ENCODE measurements around the gene PPP1R9A.

The PPP1R9A gene

DNA sequence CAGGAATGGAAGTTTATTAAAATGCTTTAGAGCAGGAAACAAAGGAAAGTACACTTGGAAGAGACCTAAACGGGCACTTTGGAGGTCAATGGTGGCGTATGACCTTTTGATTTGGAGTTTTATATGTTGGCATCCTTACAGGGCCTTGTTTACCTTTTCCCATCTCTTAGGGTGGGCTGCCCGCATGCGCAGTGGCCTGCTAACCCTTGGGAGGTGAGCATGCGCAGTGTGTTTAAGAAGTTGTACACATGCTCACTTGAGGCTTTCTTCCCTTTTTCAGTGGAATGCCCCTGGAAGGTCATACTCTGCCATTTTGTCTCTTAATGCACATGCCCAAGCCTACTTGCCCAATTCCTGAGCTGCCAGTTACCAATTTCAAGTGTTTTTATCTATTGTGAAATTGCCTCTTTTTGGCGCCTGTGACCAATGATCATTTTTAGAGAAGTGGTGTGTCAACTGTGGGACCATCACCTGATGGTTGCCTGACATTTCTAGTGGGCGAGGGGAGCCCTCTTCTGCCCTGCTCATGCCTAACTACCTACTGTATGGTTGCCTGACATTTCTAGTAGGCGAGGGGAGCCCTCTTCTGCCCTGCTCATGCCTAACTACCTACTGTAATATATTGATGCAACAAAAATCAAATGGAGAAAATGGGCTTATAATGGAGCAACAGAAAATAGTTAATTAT, 138.0 kb downstream of the PPP1R9A start:
- DNase-seq, result no peak

DNA sequence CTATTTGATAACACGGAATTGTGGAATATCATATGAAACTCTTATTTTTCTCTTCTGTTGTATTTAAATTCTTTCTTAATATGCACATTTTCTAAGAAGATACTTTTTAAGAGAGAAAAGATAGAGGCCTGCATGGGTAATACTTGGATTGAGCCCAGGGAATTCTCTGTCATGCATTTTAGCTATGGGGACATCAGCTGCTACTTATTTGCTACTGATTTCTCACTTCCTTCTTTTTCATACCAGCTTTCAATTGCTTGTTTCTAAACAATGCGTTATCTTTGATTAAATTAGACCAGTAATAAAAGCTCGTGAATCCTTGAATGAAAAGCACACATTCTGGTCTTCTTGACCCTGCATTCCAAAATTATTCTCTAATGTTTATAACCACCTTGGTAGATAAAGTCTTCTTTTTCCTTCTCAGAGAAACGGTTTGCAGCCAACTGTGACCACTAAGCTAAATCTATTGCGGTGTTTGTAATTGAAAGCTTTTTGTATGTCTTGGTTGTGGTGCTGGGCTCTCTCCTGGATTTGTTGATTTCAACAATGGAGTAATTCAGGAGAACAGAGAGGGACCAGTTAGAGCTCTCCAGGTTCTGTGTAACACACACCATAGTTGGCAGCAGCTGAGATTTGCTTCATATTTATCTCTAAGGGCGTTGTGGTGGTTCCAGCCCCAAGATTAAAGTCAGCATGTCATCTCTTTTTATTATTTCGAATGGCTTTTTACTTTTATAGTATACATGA, 139.3 kb downstream of the PPP1R9A start:
- DNase-seq, result no peak

DNA sequence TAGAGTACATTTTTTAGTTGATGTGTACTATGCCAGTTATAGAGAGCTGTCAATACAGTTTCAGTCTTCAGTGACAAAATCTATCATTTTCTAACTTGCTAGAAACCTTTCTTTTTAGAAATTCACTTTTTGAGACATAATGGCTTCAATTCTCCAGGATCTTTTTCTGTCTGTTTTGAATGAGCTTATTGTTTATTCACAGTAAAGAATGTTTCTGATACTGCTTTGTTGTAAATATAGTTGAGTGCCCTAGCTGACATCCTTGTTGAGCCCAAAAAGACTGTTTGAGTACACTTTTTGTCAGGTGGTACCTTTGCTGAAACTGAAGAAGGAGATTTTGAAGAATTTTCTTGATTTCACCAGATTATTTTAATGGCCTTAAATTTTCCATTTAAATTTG, 139.9 kb downstream of the PPP1R9A start:
- no peak for DNase-seq

DNA sequence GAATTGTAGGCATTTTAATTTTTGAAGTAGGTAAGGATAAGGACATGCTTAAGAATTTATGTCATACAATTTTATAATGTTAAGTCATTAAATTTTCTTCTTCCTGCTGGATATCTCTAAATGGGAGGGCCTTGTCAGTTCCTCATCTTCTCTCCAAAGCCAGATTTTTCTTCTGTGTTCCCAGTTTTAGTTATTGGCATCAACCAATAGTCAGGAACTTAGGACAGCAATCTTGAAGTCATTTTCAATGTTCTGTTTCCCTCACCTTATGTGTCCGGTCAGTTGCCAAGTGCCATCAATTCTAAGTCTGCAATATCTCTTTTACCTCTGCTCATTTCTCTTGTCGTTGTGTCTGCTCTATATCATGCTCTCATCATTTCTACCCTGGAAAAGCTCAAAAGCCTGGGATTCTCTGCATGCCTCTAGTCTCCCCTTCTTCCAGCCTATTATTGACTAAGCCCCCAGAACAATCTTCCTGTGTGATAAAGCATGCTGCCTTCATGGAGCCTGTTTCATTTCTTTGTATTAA, 145.2 kb downstream of the PPP1R9A start:
- DNase-seq, result no peak

DNA sequence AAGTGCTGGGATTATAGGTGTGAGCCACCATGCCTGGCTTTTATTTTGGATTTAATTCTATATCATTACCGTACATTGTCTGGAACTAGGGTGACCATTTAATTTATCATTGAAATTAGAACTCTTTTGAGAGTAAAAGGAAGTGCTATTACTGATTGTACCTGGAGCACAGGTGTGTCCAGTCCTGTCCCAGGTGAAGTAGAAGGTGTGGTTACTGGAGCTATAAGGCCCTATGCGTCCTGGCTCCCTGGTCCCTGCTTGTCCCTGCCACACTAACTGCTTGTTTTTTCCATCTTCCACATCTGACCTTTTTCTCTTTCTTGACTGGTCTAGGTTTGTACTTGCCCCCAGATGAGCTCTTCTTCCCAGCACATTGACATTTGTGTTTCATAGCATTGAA, 147.0 kb downstream of the PPP1R9A start:
- DNase-seq, result no peak

DNA sequence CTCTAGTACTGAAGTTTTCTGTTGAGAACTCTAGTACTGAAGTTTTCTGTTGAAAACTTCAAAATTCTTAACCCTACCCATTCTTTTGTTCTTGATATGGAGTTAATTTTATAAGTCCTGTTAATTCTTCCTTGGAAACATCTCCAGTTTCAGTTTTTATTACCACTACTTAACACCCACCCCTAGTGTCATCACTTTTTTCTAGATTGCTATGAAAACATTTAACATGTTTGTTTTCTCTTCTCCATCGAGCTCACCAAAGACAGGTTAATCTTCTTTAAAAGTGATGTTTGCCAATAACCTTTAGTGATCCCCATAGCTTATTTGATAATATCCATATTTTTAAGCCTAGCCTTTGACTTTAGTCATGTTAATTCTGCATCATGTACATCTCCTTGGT, 147.9 kb downstream of the PPP1R9A start:
- no peak for DNase-seq

DNA sequence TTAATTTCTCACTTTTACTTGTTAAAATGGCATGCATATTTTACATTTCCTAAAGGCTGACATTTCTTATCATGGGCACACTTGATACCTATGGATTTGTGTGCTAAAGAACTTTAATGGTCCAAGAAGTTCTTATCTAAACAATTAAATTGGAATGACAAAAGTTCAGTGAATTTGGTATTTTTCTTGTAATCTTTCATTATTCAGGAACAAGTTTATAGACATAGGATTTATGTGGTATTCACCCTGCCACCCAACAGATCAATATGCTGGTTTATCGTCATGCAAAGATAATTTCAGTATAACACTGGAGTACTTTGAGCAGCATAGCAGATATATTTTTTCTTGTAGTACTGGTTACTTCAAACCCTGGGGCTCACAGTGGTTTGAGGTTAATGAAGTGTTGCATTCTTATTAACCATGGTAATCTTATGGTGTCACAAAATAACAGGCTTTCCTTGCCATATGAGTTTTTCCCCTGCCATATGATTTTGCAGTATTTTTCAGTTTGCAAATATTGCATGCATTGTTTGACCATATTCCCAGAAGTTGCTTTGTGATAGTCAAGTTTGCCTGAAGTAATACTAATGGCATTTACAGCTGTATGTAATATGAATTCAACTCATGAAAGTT, 148.8 kb downstream of the PPP1R9A start:
- DNase-seq, result no peak

DNA sequence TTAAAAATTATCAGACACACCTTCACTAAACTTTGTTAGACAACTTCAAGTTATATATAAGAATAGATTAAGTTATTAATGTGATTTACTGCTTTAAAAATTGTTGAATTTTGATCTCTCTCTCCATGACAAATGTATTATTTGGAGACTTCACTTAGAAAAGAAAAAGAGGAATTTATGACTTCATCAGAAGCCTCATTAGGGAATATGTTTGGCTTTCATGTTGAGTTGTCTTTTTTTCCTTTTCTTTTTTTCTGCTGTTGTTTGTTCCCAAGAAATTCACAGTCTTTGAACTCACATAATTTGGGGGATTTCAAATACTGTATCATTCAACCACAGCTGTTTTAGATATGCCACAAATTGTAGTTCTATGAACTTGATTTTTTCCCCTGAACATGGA, 149.5 kb downstream of the PPP1R9A start:
- DNase-seq, result no peak

DNA sequence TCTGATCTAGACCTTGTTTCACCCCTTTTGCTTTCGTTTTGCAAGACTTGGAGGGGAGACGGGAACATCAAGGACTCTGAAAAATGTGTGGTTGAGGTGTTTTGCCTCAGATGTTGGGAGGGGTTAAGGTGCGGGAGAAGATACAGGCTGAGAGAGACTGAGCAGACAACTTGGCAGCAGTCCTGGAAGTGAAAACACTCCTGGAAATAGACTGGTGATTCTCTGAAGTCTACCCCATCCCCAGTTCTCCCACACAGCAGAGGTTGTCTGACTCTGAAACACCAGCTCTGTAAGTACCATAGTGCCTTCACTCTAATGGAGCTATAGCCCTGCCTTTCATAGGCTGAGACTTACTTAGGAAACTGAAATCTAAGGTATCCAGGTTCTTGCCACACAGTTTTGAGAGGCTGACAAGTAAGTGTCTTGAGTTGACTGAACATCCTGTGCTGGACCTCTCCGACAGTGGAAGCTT, 152.5 kb downstream of the PPP1R9A start:
- DNase-seq, result no peak

DNA sequence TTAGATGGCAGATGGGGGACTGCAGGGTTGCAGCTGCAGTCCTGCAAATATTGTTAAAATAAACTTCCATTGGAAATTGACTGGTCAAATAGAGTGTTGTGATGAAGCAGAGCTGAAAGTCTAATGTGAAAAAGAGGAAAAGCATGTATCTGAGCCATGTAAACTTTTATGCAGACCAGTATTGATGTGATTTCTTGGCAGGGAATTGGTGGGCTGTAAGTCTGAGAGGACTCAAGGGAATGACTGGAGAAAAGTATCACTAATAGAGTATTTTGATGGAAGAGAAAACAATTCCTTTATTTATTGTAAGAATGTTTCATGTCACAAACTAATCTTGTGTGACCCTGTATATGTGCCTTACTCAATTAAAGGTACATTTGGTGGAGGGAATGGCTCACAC, 155.5 kb downstream of the PPP1R9A start:
- no peak for DNase-seq

DNA sequence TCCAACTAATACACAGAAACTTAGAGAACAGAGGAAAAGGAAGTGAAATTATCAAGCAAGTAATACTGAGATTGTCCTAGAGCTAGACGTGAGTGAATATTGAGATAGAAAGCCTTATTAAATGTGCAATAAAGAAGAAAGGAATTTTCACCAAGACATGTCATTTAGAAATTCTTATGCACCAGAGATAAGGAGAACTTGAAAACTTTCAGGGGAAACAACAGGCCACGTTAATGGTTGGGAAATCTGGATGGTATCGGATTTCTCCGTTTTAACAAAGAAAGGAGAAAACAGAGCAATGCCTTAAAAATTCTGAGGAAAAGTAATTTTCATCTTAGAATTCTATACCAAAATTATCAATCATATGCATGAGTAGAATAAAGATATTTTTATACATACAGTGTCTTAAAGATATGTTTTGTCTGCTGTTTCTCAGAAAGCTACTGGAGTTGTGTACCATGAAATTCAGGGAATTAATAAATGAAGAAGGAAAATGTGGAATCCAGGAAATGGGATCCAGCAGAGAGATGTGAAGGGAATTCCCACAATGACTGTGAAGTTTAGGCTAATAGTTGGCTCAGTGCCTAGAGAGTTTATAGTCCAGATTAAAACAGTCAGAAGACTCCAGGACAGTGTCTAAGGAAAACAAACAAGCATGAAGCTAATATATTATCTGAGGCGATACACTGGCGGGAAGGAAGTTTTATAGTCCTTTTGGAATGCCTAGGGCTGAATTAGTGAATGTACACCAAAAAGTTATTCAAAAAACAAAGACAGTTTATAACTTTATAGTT, 159.5 kb downstream of the PPP1R9A start:
- no peak for DNase-seq

DNA sequence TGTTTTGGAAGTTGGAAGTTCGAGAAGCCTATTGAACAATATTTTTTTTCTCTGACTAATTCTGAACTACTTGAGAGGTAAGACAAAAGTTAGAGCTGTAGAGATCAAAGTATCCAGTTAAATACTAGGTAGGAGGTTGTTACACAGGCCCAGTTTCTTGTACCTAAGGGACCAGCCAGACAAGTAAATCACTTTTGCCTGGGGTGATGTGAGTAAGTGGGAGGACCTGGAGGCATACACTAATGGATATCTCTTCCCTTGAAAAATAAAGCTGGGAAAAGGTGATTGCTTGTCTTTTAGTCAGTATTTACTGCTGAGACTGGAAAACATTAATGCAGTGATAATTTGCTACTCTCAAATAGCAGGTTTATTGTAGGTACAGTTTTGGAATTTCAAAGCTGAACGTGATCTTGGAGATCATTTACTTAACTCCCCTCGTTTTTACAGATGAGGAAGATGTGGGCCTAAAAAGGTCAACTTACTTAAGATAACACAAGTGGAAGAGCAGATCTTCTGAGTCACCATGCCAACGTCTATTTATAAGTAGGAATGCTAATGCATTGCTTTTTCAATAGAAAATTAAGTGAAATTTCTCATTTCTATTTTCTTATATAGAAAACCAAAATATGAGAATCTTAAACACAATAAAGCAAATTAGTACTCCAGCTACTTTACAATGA, 181.3 kb downstream of the PPP1R9A start:
- no peak for DNase-seq

DNA sequence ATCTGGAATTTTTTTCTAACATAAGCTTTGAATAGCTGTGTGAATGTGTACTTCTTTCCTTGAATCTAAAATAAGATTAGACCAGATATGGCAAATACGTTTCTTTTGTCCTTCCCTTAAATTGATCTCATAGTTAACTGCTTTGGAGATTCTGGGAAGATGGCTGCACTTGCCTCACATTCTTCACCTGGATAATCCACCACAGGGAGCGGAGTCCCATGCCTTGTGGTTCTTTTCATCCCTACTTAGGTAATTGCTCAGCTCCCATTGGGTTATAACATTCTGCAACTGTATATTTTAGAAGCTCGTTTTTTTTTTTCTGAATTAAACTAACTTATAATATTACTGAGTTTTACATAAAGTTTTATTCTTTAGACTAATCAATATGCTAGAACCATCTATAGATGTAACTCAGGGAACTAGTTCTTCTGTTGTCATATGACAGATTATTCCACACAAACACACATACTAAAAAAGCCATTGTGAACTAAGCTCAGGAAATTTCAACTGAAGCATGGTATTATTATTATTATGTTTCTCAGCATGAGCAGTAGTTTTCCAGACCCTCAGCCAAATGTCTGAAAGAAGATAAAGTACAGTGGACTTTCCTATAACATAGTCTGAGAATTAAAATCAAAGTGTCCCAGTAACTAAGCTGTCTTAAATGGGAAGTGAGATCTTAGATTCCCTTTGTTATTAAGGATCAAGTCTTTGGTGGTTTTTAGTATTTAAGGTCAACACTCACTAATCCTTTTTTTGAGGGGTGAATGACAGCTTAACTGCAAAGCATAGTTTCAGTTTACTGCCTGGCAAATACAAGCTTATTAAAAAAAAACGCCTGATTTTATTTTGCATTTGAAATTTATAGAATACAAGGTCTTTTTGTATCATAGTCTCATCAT, 182.3 kb downstream of the PPP1R9A start:
- no peak for DNase-seq

DNA sequence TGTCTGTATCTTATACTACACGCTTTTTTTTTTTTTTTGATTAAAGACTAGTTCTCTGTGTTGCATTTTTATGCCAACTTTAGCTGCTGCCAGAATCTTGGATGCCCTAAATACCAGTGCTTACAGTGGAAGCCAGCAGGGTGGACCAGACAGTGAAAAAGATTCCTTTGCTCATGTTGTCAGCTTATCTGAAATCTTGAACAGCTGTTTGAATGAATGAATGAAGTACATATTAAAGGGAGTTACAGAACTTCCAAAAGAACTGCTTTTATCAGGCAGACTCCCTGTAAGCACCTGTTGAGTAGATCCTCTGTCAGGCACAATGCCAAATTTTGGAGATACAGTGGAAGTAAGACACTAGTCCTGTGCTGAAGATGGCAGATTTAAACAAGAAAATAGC, 184.9 kb downstream of the PPP1R9A start:
- DNase-seq, result no peak

DNA sequence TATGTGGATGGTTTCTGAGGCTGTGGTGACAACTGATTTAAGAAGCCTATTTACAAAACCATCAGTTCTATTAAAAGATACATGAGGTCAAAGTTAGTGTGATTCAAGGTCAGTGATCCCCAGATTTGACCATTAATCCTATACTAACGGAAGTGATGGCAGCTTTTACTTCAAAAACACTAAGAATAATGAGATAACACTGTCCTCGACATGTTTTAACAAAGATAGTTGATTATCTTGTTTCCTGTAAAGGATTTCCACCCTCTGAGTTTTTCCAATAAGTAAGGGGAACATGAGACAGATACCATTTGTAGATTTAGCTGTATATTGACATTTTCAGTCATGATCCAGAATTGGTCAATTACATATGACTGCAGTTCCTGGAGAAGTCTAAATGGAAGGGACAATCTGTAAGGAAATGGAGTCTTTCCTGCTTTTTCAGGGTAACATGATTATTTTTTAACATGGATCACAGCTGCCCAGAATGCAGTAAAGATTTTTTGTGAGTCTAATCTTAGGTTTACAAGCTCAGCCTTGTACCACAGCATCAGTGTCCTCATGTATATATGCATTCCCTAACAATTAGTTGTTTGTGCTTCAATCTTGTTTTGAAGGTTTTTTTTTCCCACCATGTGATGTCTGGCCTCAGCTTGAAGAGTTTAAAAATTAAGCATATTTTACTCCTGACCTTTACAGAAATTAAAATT, 188.0 kb downstream of the PPP1R9A start:
- DNase-seq, result no peak

DNA sequence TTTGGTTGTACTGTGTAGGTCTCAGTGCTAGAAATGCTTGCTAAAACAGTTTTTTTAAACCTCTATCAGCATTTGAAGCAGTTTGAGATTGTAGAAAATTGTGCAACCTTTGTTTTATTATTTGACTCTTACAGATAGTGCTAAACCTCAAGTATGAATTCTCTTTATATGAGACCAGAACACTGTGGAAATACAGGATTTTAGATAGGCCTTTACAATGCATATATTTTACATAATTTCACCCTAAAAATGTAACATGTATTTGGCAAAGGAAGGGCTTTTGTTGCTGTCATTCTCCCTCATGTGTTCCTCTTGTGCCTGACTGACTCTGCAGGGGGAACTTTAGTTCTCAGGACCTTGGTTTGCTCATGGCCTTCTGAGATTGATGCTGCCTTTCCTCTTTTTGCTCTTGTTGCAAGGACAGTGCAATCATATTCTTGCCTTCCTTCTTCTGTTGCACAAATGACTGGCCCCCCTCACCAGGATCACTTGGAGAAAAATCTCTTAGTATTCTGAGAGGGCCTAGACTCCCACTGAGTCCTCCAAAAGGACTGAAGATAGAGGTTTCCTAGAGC, 188.7 kb downstream of the PPP1R9A start:
- no peak for DNase-seq

DNA sequence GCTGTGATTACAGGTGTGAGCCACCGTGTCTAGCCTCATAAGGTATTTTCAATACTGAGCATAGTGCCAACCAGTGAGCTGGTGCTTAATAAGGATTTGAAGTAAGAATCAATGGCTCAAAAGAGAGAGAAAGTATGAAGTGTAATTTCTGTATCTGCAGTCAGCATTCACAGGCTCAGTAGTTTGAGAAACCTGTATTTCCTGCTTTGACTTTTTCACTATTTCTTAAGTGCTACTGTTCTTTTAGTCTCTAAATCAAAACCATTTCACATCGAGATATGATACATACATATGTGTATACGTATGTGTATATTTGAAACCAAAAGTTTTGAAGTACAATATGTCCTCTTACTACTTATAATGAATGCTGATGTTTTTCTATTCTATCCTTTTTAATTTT, 189.9 kb downstream of the PPP1R9A start:
- no peak for DNase-seq

DNA sequence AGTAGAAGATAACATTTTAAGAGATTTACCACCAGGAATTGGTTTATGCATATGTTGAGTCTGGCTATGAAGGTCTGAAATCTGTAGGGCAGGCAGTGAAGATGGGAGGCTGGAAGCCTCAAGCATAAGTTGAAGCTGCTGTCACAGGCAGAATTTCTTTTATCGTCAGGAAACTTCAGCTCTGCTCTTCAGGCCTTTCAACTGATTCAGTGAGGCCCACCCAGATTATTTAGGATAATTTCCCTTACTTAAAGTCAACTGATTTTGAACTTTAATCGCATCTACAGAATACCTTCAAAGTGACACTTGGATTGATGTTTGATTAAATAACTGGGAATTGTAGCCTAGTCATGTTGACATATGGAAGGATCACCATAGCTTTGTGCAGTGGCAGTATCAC, 190.5 kb downstream of the PPP1R9A start:
- DNase-seq, result no peak

DNA sequence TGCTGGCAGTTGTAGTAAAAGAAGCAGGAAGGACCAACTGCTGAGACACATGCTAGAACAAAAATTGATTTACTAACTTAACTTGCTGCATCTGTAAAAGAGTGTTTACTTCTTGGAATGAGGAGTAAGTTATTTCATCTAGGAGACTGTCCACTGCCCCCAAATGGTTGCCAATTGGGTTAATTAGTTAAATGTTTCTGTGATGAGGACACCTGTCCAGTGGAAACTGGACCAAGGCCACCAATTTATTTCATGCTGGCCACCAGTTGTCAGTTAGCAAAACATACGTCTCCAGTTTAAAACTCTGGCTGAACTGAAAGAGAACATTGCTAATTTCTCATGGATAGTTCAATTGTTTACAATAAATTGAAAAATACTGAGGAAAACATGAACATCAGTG, 191.7 kb downstream of the PPP1R9A start:
- no peak for DNase-seq

DNA sequence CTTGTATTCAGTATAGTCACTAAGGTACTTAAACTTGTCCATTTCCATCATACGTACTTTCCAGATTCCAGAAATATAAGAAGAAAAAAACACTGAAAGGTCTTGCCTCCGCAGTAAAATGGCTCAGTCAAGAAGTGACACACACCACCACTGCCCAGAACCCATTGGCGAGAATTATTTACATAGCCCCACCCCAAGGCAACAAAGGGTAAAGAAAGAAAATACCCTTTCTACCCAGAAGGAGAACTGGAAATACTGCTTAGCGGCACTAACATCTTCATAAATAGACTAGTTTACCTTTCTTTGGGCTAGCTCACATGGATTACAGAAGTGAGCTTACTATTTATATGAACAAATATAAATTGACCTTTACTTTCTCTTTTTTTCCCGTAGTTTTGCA, 194.0 kb downstream of the PPP1R9A start:
- DNase-seq, result no peak
